HEK293T (cell line): ENCODE measurements around the gene APBA2.

Experiments
- CTCF ChIA-PET: fragments of 350-600 bp; formaldehyde crosslinking; extraction: SDS; loops from one replicate; lab custom pipeline; 2021; ENCODE audit warnings: antibody characterized with exemption, inconsistent platforms; lab: Yijun Ruan, JAX
- POLR2A ChIA-PET: fragments of 350-600 bp; formaldehyde crosslinking; extraction: SDS; loops from one replicate; lab custom pipeline; 2020; ENCODE audit warnings: antibody characterized with exemption, inconsistent platforms; lab: Yijun Ruan, JAX
- DNase-seq: peaks from one replicate; pipeline ENCODE4 v3.0.0; 2012; ENCODE audit warnings: mixed read lengths; ENCODE audit errors: extremely low spot score
- ARNT ChIP-seq: fragments of 450-650 bp; IDR thresholded peaks from 2 replicates; pipeline ENCODE4 v1.6.1; 2017; ENCODE audit warnings: mild to moderate bottlenecking
- BHLHE40 ChIP-seq: fragments of 450-650 bp; IDR thresholded peaks from 2 replicates; pipeline ENCODE4 v1.6.1; 2016; ENCODE audit warnings: mild to moderate bottlenecking, moderate library complexity, borderline replicate concordance
- CTBP1 ChIP-seq: fragments of 450-650 bp; IDR thresholded peaks from 2 replicates; pipeline ENCODE4 v1.6.1; 2016; ENCODE audit warnings: borderline replicate concordance
- ELF4 ChIP-seq: fragments of 450-650 bp; IDR thresholded peaks from 2 replicates; pipeline ENCODE4 v1.6.1; 2017; ENCODE audit warnings: antibody characterized with exemption
- FOXA1 ChIP-seq: fragments of 450-650 bp; IDR thresholded peaks from 2 replicates; pipeline ENCODE4 v1.6.1; 2016; ENCODE audit warnings: mild to moderate bottlenecking
- FOXK2 ChIP-seq: fragments of 450-650 bp; IDR thresholded peaks from 2 replicates; pipeline ENCODE4 v1.6.1; 2016; ENCODE audit warnings: mild to moderate bottlenecking
- FOXM1 ChIP-seq: fragments of 450-650 bp; IDR thresholded peaks from 2 replicates; pipeline ENCODE4 v1.6.1; 2017; ENCODE audit warnings: mild to moderate bottlenecking, borderline replicate concordance
- HDGF ChIP-seq: fragments of 450-650 bp; IDR thresholded peaks from 2 replicates; pipeline ENCODE4 v1.6.1; 2017; ENCODE audit warnings: antibody characterized with exemption, borderline replicate concordance
- L3MBTL2 ChIP-seq: fragments of 450-650 bp; conservative IDR thresholded peaks from 2 replicates; pipeline ENCODE4 v1.6.1; 2016; ENCODE audit warnings: mild to moderate bottlenecking
- LEF1 ChIP-seq: fragments of 450-650 bp; IDR thresholded peaks from 2 replicates; pipeline ENCODE4 v1.6.1; 2017; ENCODE audit warnings: mild to moderate bottlenecking, borderline replicate concordance
- NFRKB ChIP-seq: fragments of 450-650 bp; IDR thresholded peaks from 2 replicates; pipeline ENCODE4 v1.6.1; 2016; ENCODE audit warnings: mild to moderate bottlenecking, moderate library complexity
- SP1 ChIP-seq: fragments of 450-650 bp; IDR thresholded peaks from 2 replicates; pipeline ENCODE4 v1.6.1; 2017
- SUZ12 ChIP-seq: fragments of 450-650 bp; IDR thresholded peaks from 2 replicates; pipeline ENCODE4 v1.6.1; 2016; ENCODE audit warnings: mild to moderate bottlenecking
- TARDBP ChIP-seq: fragments of 450-650 bp; IDR thresholded peaks from 2 replicates; pipeline ENCODE4 v1.6.1; 2016
- ZNF384 ChIP-seq: fragments of 450-650 bp; IDR thresholded peaks from 2 replicates; pipeline ENCODE4 v1.6.1; 2016
- TF ChIP-seq, protein P1 (sequence below): fragments of 450-650 bp; IDR thresholded peaks from 2 replicates; pipeline ENCODE4 v1.6.1; 2016

APBA2 gene

DNA sequence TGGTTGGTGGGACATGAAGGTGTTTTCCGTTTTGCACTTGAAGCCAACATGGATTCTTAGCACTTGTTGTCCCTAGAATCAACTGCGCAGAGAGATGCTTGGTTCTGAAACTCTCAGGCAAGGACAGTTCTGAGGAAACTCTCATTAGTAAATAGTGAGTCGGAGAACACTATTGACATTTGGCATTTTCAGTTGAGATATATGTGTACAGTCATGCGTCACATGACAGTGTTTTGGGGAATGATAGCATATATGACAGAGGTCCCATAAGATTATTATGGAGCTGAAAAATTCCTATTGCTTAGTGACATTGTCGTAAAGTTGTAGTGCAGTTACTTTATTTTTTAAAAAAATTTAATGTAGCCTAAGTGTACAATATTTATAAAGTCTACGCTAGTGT, 5.8 kb downstream of the APBA2 start:
- no peak for DNase-seq
- POLR2A ChIA-PET: no interaction called here
- CTCF ChIA-PET: no interaction called here
- TF ChIP-seq BHLHE40 (no peak), TARDBP (no peak), NFRKB (no peak), ZNF384 (no peak), LEF1 (no peak), CTBP1 (no peak), ELF4 (no peak), FOXA1 (no peak), SP1 (no peak), ARNT (no peak), HDGF (no peak), FOXK2 (no peak), FOXM1 (no peak)
- TF ChIP-seq, protein P1, sequence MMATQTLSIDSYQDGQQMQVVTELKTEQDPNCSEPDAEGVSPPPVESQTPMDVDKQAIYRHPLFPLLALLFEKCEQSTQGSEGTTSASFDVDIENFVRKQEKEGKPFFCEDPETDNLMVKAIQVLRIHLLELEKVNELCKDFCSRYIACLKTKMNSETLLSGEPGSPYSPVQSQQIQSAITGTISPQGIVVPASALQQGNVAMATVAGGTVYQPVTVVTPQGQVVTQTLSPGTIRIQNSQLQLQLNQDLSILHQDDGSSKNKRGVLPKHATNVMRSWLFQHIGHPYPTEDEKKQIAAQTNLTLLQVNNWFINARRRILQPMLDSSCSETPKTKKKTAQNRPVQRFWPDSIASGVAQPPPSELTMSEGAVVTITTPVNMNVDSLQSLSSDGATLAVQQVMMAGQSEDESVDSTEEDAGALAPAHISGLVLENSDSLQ: no peak

DNA sequence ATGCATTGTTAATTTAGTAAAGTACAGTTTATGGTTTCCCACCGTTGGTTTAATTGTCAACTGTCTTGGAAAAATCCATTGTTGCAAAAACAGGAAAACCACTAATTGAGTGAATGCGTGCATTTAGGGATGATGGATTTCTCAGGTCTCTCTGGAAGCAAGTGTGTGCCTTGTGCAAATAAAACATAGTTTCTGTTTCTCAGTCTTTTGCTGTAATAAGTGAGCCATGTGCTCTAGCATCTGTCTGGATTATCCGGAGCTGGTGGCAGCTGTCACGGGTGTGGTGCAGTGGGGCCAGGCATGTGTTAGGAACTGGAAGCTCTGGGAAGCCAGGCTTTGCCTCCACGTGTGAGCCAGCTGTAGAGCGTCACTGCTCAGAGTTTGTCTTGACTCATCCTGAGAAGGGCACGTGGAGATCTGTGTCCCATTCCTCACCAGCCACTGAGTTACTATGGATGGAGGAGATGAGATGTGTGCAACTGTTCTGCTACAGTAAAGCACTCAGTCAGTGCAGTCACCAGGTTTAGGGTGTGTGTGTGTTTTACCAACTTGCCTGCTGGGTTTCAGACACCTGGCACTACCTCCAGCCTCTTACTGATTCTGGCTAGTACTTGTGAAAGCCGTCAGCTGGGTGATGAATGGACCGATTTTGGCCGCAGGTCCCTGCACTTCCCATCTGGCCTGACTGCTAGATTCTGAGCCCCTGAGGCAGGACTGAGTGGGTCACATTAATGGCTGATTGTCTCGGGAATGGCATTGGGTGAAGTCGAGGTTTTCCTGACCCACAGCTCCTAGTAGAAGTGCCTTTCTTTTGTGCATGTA, 7.2 kb downstream of the APBA2 start:
- ChIA-PET POLR2A (no interaction called here), CTCF (interaction anchor here (0.6 kb wide), 1 partner anchor 9 kb away, joined by 3 read pairs; no protein-coding TSS in a partner anchor)

DNA sequence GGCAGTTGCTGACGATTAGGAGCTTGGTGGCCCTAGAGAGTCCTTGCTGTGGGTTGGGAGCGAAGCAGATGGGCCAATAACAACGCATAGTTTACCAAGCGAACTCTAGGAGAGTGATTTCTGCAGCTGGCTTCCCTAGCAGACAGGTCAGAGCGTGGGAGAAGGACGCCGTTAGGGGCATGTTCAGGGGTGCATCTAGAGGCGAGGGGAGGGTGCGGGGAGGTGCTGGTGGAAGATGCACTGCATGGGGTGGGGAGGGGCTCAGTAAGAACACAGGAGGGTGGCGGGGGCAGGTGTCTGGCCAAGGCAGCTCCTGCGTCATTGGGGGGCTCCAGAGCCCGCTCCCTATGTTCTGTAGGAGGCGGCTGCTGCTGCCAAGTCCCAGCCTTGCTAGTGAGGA, 8.9 kb downstream of the APBA2 start:
- ChIA-PET CTCF (no interaction called here), POLR2A (interaction anchor here (0.8 kb wide), 1 partner anchor 9 kb away, joined by 3 read pairs; the partner anchor contains the start of gene APBA2)
- TF ChIP-seq L3MBTL2 (no peak), TARDBP (no peak), FOXA1 (no peak), NFRKB (no peak), BHLHE40 (no peak)
- DNase-seq: no peak

More for the DNA sequence above, 7.2 kb downstream of the APBA2 start:
- TF ChIP-seq, protein P1: no peak
- no peak for TF ChIP-seq CTBP1
- TF ChIP-seq TARDBP: no peak
- TF ChIP-seq SP1: no peak
- TF ChIP-seq LEF1: no peak
- no peak for TF ChIP-seq HDGF
- no peak for TF ChIP-seq FOXA1
- no peak for TF ChIP-seq NFRKB
- TF ChIP-seq ZNF384: no peak
- no peak for TF ChIP-seq SUZ12
- TF ChIP-seq FOXK2: no peak
- DNase-seq: no peak

DNA sequence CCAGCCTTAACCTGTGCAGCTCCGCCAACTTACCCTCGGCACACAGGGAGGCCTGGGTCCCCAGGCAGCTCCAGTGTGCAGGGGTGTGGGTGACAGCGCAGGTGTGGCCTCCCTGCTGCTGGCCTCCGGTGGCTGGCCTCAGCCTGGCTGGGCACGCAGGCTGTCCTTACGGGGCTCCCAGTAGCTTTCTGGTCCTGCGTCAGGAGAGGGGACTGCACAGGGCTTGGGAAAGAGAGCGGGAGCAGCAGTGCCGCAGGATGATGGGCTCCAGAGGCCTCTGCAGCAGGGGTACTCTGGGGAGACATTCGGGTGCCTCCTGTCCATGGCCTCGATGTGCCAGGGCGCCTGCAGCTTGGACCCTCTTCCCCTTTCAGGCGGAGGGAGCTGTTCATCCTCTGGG, 9.4 kb downstream of the APBA2 start:
- no peak for TF ChIP-seq SP1
- TF ChIP-seq ZNF384: no peak
- POLR2A ChIA-PET: interaction anchor here (0.8 kb wide), 1 partner anchor 9 kb away, joined by 3 read pairs; the partner anchor contains the start of gene APBA2
- no peak for DNase-seq
- CTCF ChIA-PET: no interaction called here

- ChIA-PET POLR2A (no interaction called here), CTCF (no interaction called here)
- no peak for TF ChIP-seq LEF1
- no peak for TF ChIP-seq FOXA1
- TF ChIP-seq ARNT: no peak
- no peak for TF ChIP-seq TARDBP
- no peak for TF ChIP-seq FOXM1
- no peak for TF ChIP-seq ZNF384
- no peak for TF ChIP-seq ELF4
- TF ChIP-seq NFRKB: no peak
- no peak for TF ChIP-seq BHLHE40
- TF ChIP-seq FOXK2: no peak
- no peak for TF ChIP-seq SP1
- TF ChIP-seq, protein P1: no peak
- no peak for TF ChIP-seq CTBP1
- no peak for TF ChIP-seq HDGF
- TF ChIP-seq L3MBTL2: no peak
- no peak for TF ChIP-seq SUZ12
- DNase-seq: no peak
These were observed 9.8 kb downstream of the APBA2 start for GRCh38 chr15:28895566-28895965.

DNA sequence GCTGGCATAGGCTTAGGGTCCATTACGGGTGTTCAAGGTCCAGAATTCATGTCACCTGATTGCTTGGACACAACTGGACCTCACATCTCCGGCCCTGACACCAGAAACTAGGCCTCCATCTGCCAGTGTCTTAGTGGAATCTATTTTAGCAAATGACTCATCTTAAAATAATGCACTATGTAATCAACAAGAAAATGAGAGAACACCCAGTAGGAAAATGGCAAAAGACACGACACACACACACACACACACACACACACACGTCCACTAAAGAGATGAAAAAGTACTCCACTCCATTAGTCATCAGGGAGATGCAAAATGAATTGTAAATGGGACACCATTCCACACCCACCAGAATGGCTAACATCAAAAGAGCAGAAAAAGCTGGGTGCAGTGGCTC, 11.2 kb downstream of the APBA2 start:
- no peak for DNase-seq
- ChIA-PET CTCF (no interaction called here), POLR2A (no interaction called here)
- TF ChIP-seq L3MBTL2 (no peak), TARDBP (no peak), FOXM1 (no peak), ARNT (no peak), NFRKB (no peak), ELF4 (no peak), SUZ12 (no peak), FOXK2 (no peak), SP1 (no peak), LEF1 (no peak), CTBP1 (no peak), FOXA1 (no peak)
